CD14-positive monocyte (primary cell): ENCODE data around the gene GABRA6. TPM values are rescaled to one million over a fixed set of nuclear protein-coding genes. Genes with fewer than 3 reads are reported as not detected.

Experiments
- DNase-seq, 3 donors: peaks; one replicate each; pipeline ENCODE4 v3.0.0-alpha.2; 2011 to 2022
- H2AFZ ChIP-seq: 2 replicates; pipeline ENCODE4 v1.6.0; 2012; ENCODE audit warnings: mild to moderate bottlenecking, low read depth, low read length, inconsistent platforms; ENCODE audit not compliant: insufficient read depth, poor library complexity, severe bottlenecking
- H3K27ac ChIP-seq, 2 donors: 1 replicate in 1 of 2; 2 replicates in 1 of 2; pipeline ENCODE4 v1.5.1; 2012 to 2013; ENCODE audit warnings: low read length in 2 of 2, control low read depth in 1 of 2, inconsistent platforms in 1 of 2, low read depth in 1 of 2, mild to moderate bottlenecking in 1 of 2
- H3K27me3 ChIP-seq, 2 donors: one replicate each; pipeline versions ENCODE4 v1.6.0 to v1.6.1; 2011 to 2013; ENCODE audit warnings: low read length in 2 of 2; ENCODE audit not compliant: control insufficient read depth in 2 of 2, insufficient read depth in 2 of 2
- H3K36me3 ChIP-seq, 2 donors: replicated peaks in 1 of 2; 1 replicate in 1 of 2; 2 replicates in 1 of 2; pipeline versions ENCODE4 v1.5.1 to v1.6.1; 2012 to 2013; ENCODE audit warnings: low read length in 2 of 2, control low read depth in 1 of 2, inconsistent platforms in 1 of 2, mild to moderate bottlenecking in 1 of 2; ENCODE audit not compliant: insufficient read depth in 2 of 2, control insufficient read depth in 1 of 2
- H3K4me1 ChIP-seq, 2 donors: 1 replicate in 1 of 2; 2 replicates in 1 of 2; pipeline versions ENCODE4 v1.5.1 to v1.6.1; 2012 to 2013; ENCODE audit warnings: low read length in 2 of 2, control low read depth in 1 of 2, inconsistent platforms in 1 of 2, mild to moderate bottlenecking in 1 of 2, moderate library complexity in 1 of 2; ENCODE audit not compliant: insufficient read depth in 2 of 2, control insufficient read depth in 1 of 2
- H3K4me2 ChIP-seq: replicated peaks from 2 replicates; pipeline ENCODE3; 2012; ENCODE audit warnings: low read length, moderate library complexity, mild to moderate bottlenecking; ENCODE audit not compliant: poor library complexity, severe bottlenecking; ENCODE audit errors: extremely low read depth
- H3K4me3 ChIP-seq, 3 experiments: fragments of 200-600 bp in 1 of 3; sonication (generic) in 1 of 3; replicated peaks in 1 of 3; 1 replicate in 2 of 3; 2 replicates in 1 of 3; pipeline ENCODE4 v1.5.1; 2011 to 2013; ENCODE audit warnings: low read length in 3 of 3, mild to moderate bottlenecking in 3 of 3, control low read depth in 2 of 3, low read depth in 2 of 3, inconsistent platforms in 1 of 3, moderate library complexity in 1 of 3
- H3K79me2 ChIP-seq: 2 replicates; pipeline ENCODE4 v1.6.0; 2012; ENCODE audit warnings: mild to moderate bottlenecking, control low read depth, inconsistent platforms, low read length, moderate library complexity; ENCODE audit not compliant: insufficient read depth
- H3K9ac ChIP-seq: 2 replicates; pipeline ENCODE4 v1.6.0; 2017; ENCODE audit warnings: low read length, mild to moderate bottlenecking; ENCODE audit not compliant: insufficient read depth, poor library complexity, severe bottlenecking
- H3K9me3 ChIP-seq, 2 donors: replicated peaks in 1 of 2; 1 replicate in 1 of 2; 2 replicates in 1 of 2; pipeline versions ENCODE4 v1.5.1 to v1.6.1; 2012 to 2013; ENCODE audit warnings: low read length in 2 of 2, control low read depth in 1 of 2; ENCODE audit not compliant: control insufficient read depth in 1 of 2, insufficient read depth in 1 of 2
- H4K20me1 ChIP-seq: 2 replicates; pipeline ENCODE4 v1.6.0; 2012; ENCODE audit warnings: mild to moderate bottlenecking, low read length, control low read depth, moderate library complexity; ENCODE audit not compliant: insufficient read depth
- H3K27ac Mint-ChIP-seq, 7 donors: one replicate each; pipeline ENCODE4 v1.8.0; 2020; ENCODE audit warnings: mild to moderate bottlenecking in 7 of 7, mixed read lengths in 7 of 7, moderate library complexity in 6 of 7, inconsistent platforms in 2 of 7
- H3K27me3 Mint-ChIP-seq, 3 donors: one replicate each; pipeline ENCODE4 v1.8.0; 2021 to 2022; ENCODE audit warnings: low read depth in 3 of 3, mild to moderate bottlenecking in 3 of 3, mixed read lengths in 3 of 3, moderate library complexity in 3 of 3, inconsistent platforms in 1 of 3
- H3K36me3 Mint-ChIP-seq, 2 donors: one replicate each; pipeline ENCODE4 v1.8.0; 2020; ENCODE audit warnings: mixed read lengths in 2 of 2, inconsistent platforms in 1 of 2, mild to moderate bottlenecking in 1 of 2
- H3K4me1 Mint-ChIP-seq: one replicate; pipeline ENCODE4 v1.8.0; 2020; ENCODE audit warnings: mild to moderate bottlenecking, mixed read lengths
- H3K4me3 Mint-ChIP-seq, 2 donors: one replicate each; pipeline ENCODE4 v1.8.0; 2020; ENCODE audit warnings: mild to moderate bottlenecking in 2 of 2, mixed read lengths in 2 of 2, moderate library complexity in 1 of 2
- H3K9me3 Mint-ChIP-seq, 7 donors: one replicate each; pipeline ENCODE4 v1.8.0; 2020 to 2022; ENCODE audit warnings: mixed read lengths in 7 of 7, mild to moderate bottlenecking in 6 of 7, moderate library complexity in 6 of 7, inconsistent platforms in 2 of 7
- CTCF ChIP-seq: fragments of 200-600 bp; IDR thresholded peaks from one replicate; pipeline ENCODE4 v1.8.0; 2022; ENCODE audit warnings: antibody characterized with exemption, mild to moderate bottlenecking
- WGBS: methylation state at CpG from one replicate; pipeline ENCODE4 v1.1.5; 2013; ENCODE audit warnings: missing lambda C conversion rate; ENCODE audit not compliant: insufficient coverage; 5-methylcytosine and 5-hydroxymethylcytosine counted together
- intact Hi-C, 2 donors: fragments of 100-400 bp; cut with micrococcal nuclease; formaldehyde crosslinking; loops; one replicate each; pipeline versions ENCODE4 v1.15.0 to v1.15.1; 2023
- polyA plus RNA-seq, 3 donors: library from polyadenylated mRNA; depleted of rRNA in 1 of 3; unstranded in 2 of 3; stranded (reverse) in 1 of 3; fragments of 300-500 nt in 2 of 3; fragments of >200 nt in 1 of 3; fragmentation: Illumina TruSeq in 2 of 3; gene quantifications; 1 replicate in 2 of 3; 2 replicates in 1 of 3; pipeline ENCODE4 v1.2.3, GENCODE V29; 2012 to 2021

The GABRA6 gene
- polyA plus RNA-seq, 3 donors: not detected

- no peak for DNase-seq
- H3K4me2 ChIP-seq: no peak overlapping the region
- no peak overlapping the region for H2AFZ ChIP-seq
- H3K9me3 ChIP-seq: no peaks in the 10 kb centered on the region
- Mint-ChIP-seq H3K9me3 (peaks cover 0 to 2% (median 0%) of the 10 kb centered on the region in 7 donors), H3K27ac (no peak overlapping the region), H3K27me3 (no peaks in the 10 kb centered on the region), H3K4me1 (no peaks in the 10 kb centered on the region), H3K4me3 (no peak overlapping the region), H3K36me3 (no peaks in the 10 kb centered on the region)
- no peak overlapping the region for H3K9ac ChIP-seq
- H3K4me3 ChIP-seq: no peak overlapping the region
- no peaks in the 10 kb centered on the region for H3K4me1 ChIP-seq
- no peaks in the 10 kb centered on the region for H3K27me3 ChIP-seq
- H4K20me1 ChIP-seq: no peaks in the 10 kb centered on the region
- WGBS: 100% methylated on average over 1 of the region's 3 CpGs
- H3K79me2 ChIP-seq: no peaks in the 10 kb centered on the region
- TF ChIP-seq CTCF: no peak
- intact Hi-C loops: no loop called here
- H3K27ac ChIP-seq: no peak overlapping the region
- H3K36me3 ChIP-seq: no peaks in the 10 kb centered on the region
Observed at GRCh38 chr5:161686881-161687280, 1.4 kb downstream of the GABRA6 start.

DNA sequence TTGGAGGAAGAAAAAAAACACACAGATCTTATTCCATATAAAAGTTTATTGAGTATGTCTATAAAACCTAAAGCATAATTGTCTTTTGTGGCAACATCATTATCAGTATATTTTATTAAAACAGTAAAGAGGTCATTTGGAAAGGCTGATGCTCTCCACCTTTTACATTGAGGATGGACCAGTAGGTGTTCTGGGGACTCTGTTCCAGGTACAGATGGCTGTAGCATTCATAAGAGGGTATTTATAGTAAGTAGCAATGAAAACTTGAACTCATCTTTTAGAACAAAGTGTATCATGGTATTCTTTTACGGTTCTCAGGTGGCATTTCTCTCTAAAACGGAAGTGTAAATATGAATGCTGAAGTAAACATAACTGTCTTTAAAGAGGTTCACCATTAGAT lies 1.8 kb downstream of the GABRA6 start:
- Histone ChIP-seq H3K27me3 (no peaks in the 10 kb centered on the region), H3K27ac (no peak overlapping the region), H3K4me1 (no peaks in the 10 kb centered on the region), H4K20me1 (no peaks in the 10 kb centered on the region), H3K79me2 (no peaks in the 10 kb centered on the region), H3K9me3 (no peaks in the 10 kb centered on the region), H3K9ac (no peak overlapping the region), H3K4me2 (no peak overlapping the region), H3K36me3 (no peaks in the 10 kb centered on the region), H3K4me3 (no peak overlapping the region), H2AFZ (no peak overlapping the region)
- Mint-ChIP-seq H3K36me3 (no peaks in the 10 kb centered on the region), H3K27me3 (no peaks in the 10 kb centered on the region), H3K4me1 (no peaks in the 10 kb centered on the region), H3K27ac (no peak overlapping the region), H3K9me3 (peaks cover 0 to 2% (median 0%) of the 10 kb centered on the region in 7 donors), H3K4me3 (no peak overlapping the region)
- WGBS: no CpG with 5 or more reads among the region's 2 CpGs
- DNase-seq: no peak
- TF ChIP-seq CTCF: no peak
- intact Hi-C loops: no loop called here
